PFSK-1 (cell line): ENCODE results near the gene RAB27B.

Experiments
- FOXP2 ChIP-seq: optimal IDR thresholded peaks from 2 replicates; pipeline ENCODE3; 2011; ENCODE audit warnings: borderline replicate concordance, control low read depth, inconsistent platforms; ENCODE audit not compliant: insufficient read depth; ENCODE audit errors: extremely low read length, extremely low read depth
- POLR2AphosphoS5 ChIP-seq: IDR thresholded peaks from 2 replicates; pipeline ENCODE4 v1.6.1; 2012; ENCODE audit warnings: low read depth, mild to moderate bottlenecking, control low read depth, low read length, moderate library complexity
- SIN3A ChIP-seq: IDR thresholded peaks from 2 replicates; pipeline ENCODE4 v1.6.1; 2012; ENCODE audit warnings: mild to moderate bottlenecking, low read length, moderate library complexity, borderline replicate concordance; ENCODE audit not compliant: insufficient read depth
- TAF1 ChIP-seq: IDR thresholded peaks from 2 replicates; pipeline ENCODE4 v1.6.1; 2012; ENCODE audit warnings: low read length, control low read depth, borderline replicate concordance; ENCODE audit not compliant: insufficient read depth
- TF ChIP-seq, protein P1 (sequence below), 2 experiments: IDR thresholded peaks; 2 replicates each; pipeline versions ENCODE4 v1.6.1 to v1.8.0; 2011 to 2012; ENCODE audit warnings: low read depth in 2 of 2, low read length in 2 of 2, control low read depth in 1 of 2, inconsistent platforms in 1 of 2, mild to moderate bottlenecking in 1 of 2, moderate library complexity in 1 of 2; ENCODE audit not compliant: insufficient read depth in 1 of 2

RAB27B gene

DNA sequence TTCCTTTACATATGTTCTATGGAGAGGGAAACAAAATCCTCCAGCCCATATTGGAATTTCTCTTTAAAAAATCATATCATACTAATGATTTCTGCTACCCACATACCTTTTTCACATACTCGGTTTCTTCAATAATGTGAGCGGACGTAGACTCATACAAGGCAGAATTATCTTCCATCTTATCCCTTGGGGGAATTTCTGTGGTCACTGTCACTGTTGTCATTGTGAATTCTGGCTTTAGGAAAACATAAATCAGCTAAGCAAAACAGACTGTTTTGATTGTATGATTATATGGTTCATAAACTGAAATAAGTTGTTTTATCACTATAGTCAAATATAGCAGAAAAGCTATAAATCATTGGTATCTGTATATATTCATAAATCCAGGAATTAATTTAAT lies 114.3 kb downstream of the RAB27B start:
- TF ChIP-seq, protein P1, sequence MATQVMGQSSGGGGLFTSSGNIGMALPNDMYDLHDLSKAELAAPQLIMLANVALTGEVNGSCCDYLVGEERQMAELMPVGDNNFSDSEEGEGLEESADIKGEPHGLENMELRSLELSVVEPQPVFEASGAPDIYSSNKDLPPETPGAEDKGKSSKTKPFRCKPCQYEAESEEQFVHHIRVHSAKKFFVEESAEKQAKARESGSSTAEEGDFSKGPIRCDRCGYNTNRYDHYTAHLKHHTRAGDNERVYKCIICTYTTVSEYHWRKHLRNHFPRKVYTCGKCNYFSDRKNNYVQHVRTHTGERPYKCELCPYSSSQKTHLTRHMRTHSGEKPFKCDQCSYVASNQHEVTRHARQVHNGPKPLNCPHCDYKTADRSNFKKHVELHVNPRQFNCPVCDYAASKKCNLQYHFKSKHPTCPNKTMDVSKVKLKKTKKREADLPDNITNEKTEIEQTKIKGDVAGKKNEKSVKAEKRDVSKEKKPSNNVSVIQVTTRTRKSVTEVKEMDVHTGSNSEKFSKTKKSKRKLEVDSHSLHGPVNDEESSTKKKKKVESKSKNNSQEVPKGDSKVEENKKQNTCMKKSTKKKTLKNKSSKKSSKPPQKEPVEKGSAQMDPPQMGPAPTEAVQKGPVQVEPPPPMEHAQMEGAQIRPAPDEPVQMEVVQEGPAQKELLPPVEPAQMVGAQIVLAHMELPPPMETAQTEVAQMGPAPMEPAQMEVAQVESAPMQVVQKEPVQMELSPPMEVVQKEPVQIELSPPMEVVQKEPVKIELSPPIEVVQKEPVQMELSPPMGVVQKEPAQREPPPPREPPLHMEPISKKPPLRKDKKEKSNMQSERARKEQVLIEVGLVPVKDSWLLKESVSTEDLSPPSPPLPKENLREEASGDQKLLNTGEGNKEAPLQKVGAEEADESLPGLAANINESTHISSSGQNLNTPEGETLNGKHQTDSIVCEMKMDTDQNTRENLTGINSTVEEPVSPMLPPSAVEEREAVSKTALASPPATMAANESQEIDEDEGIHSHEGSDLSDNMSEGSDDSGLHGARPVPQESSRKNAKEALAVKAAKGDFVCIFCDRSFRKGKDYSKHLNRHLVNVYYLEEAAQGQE (IDR thresholded peaks at IDR 0.05; ENCODE audit: insufficient read depth in 1 of 2, low read depth in 2 of 2, low read length in 2 of 2) = no peak
- no peak for TF ChIP-seq POLR2AphosphoS5
- TF ChIP-seq TAF1 = no peak
- no peak for TF ChIP-seq FOXP2
- no peak for TF ChIP-seq SIN3A
